ENCODE measurements around the gene AP5M1.
"Not testable (repeated sequence)": the region's sequence is repeated elsewhere in the genome, so short reads cannot be mapped to it uniquely, and the experiment has no call there.

Gene AP5M1, protein sequence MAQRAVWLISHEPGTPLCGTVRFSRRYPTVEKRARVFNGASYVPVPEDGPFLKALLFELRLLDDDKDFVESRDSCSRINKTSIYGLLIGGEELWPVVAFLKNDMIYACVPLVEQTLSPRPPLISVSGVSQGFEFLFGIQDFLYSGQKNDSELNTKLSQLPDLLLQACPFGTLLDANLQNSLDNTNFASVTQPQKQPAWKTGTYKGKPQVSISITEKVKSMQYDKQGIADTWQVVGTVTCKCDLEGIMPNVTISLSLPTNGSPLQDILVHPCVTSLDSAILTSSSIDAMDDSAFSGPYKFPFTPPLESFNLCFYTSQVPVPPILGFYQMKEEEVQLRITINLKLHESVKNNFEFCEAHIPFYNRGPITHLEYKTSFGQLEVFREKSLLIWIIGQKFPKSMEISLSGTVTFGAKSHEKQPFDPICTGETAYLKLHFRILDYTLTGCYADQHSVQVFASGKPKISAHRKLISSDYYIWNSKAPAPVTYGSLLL

DNA sequence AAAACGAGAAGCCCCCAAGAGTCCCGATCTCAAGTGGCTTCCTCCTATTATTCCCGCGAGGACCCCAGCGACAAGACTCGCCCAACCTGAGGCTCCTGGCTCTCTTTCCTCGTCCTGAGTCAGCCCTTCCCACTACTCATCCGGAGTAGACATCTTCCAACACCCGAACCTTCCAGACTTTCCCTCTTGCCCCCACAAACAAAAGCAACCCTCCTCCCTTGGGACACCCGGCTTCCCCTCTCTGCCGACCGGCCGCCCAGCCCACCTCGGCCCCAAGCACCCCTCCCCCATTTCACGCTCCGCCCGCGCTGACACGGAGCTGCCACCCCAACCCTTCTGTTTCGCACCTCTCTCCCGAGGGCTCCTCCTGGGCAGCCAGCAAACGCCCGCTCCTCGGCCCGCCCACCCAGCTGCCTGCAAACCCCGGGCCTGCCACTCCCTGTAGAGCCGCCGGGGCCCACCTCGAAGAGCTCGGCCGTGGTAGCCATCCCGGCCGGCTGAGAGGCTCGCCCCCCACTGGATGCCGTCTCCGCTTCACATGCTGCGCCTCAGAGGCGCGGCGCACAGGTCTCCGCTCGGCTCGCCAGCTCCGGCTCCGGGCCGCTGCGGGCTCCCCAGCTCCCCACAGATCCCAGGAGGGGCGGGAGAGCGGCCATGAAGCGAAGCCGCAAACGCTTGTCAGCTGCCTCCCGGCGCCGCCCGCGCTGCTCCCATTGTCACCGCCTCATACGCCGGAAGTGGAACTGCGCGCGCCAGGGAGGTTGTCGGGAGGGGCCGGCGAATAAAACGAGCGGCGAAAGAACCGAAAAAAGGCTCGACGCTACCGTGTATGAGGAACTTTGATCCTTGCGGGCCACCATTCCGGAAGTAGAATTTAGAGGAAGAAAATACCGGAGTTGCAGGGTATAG is at the start of gene AP5M1, which contains the start of gene EXOC5:
Gene AP5M1 (plus strand): TSS at position 811 of the 909 bp plus-strand sequence. CDS start 344 bp downstream, outside the sequence.
Gene EXOC5 (minus strand): TSS at position 745 of the 909 bp plus-strand sequence. CDS start 257 bp downstream, at position 488.
- peak; percentile 95 for DNase-seq

DNA sequence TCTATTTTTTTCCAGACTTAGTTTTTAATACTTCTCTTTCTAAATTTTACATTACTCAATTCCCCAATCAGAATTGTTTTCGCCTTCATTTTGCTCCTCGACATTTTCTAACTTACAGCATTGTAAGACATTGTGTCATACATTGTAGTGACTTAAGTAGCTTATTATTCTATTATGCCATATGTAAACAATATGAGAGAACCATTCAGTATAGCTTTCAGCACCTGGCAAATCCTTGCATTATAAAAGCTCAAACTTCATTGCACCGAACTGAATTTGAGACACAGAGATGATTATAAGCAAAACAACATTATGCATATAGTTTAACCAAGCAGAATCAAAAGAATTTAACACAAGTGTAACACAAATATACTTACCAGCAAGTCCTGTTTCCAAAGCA is 46.8 kb upstream of the AP5M1 start:
- no peak for DNase-seq

DNA sequence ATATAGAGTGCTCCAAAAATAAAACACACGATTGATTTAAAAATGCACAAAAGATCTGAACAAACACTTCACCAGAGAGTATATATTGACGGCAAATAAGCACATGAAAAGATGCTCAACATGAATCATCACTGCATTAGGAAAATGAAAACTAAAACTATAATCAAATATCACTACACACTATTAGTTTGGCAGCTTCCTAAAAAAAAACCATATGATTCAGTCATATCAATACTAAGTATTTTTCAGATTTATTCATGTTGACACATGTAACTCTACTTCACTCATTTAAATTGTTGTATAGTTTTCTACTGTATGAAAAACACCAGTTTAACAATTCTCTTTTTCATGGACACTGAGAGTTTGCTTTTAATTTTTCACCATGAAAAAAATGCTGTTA is 41.7 kb upstream of the AP5M1 start:
- peak; percentile 2 for DNase-seq

DNA sequence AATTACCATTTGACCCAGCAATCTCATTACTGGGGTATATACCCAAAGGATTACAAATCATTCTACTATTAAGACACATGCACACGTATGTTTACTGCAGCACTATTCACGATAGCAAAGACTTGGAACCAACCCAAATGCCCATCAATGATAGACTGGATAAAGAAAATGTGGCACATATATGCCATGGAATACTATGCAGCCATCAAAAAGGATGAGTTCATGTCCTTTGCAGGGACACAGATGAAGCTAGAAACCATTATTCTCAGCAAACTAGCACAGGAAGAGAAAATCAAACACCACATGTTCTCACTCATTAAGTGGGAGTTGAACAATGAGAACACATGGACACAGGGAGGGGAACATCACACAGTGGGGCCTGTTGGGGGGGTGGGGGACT is 40.5 kb upstream of the AP5M1 start:
- not testable (repeated sequence) for DNase-seq

DNA sequence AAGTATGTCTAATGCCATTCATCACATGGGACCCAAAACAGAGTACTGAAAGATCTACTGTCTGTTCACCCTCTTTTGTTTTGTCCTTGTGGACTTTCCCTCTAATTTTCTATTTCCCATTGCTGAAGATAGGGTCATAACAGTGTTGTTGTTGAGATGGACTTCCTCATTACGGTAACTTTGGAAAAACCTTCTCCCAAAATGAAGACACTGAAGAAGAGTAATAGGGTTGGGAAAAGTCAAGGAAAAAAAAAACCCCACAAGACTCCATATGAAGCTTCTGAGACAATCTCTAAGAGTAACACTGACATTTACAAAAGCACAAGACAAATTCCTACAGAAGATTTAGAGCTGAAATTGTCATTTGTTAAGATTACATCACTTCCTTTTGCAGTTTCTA is 36.8 kb upstream of the AP5M1 start:
- no peak for DNase-seq

DNA sequence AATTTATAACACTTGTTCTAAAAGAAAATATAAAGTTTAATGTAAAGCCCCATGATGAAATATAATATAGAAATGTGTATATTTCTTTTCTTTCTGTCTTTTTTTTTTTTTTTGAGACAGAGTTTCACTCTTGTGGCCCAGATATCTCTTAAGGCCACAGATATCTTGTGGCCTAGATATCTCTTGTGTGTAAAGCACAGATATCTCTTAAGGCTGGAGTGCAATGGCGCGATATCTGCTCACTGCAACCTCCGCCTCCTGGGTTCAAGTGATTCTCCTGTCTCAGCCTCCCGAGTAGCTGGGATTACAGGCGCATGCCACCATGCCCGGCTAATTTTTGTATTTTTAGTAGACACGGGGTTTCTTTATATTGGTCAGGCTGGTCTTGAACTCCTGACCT is 28.7 kb upstream of the AP5M1 start:
- DNase-seq: not testable (repeated sequence)

DNA sequence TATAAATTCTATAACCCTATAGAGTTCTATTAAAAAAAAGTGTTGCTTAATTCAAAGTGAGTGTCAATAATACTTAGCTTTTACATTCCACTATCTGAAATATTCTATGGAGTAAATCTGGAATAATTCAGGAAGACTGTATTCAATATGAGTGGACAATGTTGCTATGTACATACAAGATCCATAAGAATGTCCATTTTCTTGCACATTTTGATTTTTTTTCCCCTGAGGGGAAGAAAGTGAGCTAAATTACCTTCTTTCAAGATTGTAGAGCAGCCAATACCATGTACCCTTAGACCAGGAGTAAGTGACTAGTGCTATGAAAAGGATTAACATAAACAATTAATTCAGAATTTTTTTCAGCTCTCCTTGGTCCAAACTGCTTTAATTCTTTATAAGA is 25.5 kb upstream of the AP5M1 start:
- no peak for DNase-seq

DNA sequence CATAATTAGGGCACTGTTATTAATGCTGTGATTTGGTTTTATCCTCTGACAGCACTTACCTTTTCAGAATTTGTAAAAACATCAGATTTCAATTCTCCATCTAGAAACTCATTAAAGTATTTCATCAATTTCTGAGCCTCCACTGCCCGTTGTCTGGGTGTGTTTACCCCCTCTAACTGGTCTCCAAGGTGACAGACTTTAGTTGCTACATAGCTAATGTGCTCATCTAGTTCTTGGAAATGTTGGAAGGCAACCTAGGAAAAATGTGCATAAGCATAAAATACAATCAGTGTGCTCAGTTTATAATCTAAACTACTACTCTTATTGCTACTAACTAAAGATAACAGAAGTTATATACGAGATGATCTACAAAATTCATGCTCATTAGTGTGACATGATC is 24.7 kb upstream of the AP5M1 start:
- no peak for DNase-seq

DNA sequence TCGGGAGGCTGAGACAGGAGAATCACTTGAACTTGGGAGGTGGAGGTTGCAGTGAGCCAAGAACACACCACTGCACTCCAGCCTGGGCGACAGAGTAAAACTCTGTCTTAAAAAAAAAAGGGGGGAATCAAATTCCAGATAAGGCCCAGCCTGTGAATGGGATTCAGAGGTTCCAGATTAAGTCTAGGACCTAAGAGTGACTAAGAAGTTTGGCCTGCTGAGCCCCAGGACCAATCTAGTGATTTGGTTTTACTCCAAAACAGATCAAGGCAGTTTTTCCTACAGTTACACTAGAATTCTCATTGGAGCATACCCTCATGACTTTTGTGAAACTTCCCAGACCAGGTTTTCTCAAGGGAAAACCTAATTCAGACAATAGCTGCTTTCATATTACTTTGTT is 22.8 kb upstream of the AP5M1 start:
- DNase-seq: no peak

DNA sequence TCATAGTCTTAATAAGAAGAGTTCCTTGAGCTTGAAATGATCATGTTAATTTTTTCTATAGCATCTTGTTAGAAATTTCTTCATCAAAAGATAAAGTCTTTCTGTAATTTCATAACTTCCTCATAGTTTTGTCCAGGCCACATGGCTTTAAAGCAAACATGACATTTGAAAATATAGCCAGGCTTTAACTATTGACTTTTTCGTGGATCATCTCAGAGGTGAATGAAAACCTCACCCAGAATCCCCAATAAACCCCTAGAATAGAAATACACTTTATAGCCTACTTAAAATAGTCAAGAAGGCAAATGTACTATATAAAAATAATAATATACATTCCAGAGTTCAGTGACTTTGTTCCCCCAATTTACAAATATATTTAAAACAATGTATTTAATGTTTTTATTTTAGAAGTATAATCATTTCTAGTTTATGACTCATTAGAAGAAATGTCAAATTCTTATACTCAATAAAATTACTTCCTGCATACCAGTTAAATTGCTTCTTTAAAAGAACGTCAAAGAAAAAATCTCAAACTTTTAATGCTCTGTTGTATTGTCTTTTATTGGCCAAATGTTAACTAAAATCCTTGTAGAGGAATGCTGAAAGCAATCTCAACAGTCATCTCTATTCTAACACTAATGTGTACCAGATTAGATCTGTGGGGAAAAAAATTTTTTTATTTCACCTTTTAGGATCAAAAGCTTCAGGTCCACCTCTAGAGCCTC is 21.7 kb upstream of the AP5M1 start:
- no peak for DNase-seq

DNA sequence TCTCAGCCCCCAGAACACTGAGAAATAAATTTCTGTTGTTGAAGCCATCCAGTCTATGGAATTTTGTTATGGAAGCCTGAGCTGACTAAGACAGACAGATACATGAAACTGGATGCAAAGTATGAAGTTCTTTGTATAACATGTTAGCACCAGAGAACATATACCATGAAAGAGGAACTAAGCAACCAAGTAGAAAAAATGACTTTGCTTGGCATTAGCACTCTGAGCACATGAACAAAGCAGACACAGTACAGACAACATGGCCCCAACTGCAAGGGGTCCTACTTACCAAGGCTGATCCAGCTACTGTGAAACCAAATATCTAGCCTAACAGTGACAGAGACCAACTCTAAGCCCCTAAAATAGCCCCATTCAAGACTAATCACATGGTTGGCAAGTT is 13.9 kb upstream of the AP5M1 start:
- no peak for DNase-seq

DNA sequence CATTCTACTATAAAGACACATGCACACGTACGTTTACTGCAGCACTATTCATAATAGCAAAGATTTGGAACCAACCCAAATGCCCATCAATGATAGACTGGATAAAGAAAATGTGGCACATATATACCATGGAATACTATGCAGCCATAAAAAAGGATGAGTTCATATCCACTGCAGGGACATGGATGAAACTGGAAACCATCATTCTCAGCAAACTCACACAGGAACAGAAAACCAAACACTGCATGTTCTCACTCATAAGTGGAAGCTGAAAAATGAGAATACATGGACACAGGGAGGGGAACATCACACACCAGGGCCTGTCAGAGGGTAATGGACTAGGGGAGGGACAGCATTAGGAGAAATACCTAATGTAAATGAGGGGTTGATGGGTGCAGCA is 10.6 kb upstream of the AP5M1 start:
- not testable (repeated sequence) for DNase-seq

DNA sequence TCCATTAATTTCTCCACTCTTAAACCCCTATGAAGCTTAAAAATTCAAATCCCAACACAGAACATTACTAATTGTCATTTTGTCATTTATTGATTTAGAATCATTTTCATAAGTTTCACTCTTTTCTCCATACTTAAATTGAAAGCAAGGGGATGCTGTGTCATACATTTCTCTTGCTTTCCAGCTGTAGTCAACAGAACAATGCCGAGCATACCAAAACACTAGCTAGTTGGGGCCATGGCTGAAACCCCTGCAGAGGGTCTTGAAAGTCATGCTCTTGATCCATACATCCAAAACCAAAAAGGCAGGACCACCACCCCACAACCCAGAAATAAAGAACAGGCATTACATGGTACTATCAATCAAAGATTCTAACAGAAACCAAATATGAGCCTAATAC is 9.1 kb upstream of the AP5M1 start:
- DNase-seq: no peak

DNA sequence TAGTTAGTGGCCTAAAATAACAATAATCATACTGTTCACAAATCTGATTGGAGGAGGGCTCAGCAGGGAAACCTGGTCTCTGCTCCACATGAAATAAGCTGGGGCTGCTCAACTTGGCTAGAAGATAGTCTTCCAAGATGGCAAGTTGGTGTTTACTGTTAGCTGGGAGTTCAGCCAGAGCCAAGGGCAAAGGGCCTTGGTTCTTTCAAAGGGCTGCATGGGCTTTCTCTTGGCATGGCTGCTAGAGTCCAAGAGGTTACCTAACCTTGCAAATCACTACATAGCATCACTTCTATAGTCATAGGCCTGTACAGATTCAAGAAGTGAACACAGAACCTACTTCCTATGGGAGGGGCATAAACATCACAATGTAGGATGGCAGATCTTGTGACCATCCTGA is 7.2 kb upstream of the AP5M1 start:
- no peak for DNase-seq

DNA sequence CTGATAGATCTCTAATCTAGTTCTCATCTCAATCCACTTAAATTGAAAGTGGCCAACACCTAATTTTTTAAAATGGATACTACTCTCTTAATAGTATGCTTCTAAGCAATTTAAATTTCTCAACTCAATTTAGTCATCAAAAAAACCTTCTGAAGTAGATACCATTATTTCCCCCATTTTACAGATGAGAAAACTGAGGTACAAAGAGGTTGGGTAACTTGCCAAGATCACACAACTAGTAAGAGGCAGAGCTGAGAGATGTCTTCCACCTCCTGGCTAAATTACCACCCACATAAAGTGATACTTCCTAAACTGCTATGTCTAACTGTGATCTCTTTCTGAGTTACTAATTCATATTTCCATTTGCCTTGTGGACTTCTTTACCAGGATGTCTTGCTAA is 6.7 kb upstream of the AP5M1 start:
- DNase-seq: no peak

DNA sequence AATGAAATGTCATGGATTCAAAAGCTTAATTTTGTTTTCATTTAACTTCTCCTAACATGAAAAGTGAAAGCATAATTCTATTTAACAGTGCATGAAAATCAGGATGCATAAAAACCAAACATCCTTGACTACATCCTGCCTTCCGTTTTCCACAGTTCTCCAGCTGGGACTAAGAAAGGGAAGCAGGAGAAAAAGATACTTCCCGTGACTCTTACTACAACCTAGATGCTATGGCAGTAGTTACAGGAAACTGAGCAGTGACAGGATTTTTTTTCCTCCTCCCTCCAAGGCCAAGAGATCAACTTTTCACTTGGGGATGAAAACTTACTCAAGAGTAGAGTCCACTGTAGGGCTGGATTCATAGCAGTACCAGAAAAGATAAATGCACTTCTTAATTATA is 2.7 kb upstream of the AP5M1 start:
- no peak for DNase-seq

DNA sequence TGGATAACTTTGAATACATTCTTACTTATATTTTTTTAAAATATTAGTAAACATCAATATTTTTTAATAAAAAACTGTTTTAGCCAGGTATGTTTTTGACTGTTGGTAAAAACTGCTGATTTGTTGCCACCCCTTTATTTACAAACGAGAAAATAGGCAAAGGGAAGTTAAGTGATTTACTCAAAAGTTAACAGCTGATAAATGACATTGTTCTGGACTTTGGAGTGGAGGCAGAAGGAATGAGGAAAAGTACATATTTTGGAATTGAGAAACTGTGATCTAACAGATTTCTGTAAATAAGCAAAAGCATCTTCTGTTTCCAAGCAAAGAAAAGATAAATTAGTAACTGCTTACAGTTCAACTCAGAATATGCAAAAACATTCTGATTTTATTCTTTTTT is 4.5 kb downstream of the AP5M1 start:
- DNase-seq: no peak

DNA sequence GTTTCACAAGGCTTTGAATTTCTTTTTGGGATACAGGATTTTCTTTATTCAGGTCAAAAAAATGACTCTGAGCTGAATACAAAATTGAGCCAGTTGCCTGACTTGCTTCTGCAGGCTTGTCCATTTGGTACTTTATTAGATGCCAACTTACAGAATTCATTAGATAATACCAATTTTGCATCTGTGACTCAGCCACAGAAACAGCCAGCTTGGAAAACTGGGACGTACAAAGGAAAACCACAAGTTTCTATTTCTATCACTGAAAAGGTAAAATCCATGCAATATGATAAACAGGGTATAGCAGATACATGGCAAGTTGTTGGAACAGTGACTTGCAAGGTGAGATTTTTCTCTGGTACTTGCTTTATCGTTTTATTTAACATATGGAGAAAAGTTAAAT is 5.8 kb downstream of the AP5M1 start:
- no peak for DNase-seq

DNA sequence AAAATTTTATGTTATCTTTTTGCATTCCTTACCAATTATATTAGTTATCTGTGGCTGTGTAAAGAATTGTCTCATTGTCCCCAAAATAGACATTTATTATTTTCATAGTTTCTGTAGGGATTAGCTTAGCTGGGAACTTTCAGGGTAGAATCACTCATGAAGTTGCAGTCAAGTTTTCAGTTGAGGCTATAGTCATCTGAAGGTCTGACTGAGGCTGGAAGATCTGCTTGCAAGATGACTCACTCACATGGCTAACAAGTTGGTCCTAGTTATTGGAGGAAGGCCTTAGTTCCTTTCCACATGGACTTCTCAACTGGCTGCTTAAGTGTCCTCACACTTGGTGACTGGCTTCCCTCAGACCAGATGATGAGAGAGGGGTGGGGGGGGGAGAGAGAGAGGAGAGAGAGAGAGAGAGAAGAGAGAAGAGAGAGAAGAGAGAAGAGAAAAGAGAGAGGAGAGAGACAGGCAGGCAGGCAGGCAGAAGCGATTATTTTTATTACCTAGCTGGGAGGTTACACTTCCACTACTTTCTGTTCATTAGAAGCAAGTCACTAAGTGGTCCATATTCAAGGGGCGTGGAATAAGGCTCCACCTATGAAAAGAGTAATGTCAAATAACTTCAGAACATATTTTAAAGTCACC is 6.4 kb downstream of the AP5M1 start:
- no peak for DNase-seq

DNA sequence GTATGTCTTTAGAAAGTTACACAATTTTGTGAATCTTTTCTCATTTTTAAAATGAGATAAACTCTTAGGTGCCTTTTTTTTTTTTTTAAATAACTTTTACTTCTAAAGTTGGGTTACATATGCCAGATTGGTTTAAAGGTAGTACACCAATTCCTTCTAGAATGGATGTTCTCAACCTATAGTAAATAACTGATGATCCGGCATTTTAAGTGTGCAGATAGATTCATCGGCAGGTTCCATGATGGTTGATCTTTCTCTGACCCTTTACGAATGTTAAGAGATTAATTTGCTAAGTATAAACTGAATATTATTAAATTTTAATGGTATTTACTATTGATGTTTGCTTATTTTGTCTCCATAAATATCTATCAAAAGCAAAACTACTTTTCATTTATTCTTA is 8.3 kb downstream of the AP5M1 start:
- no peak for DNase-seq

DNA sequence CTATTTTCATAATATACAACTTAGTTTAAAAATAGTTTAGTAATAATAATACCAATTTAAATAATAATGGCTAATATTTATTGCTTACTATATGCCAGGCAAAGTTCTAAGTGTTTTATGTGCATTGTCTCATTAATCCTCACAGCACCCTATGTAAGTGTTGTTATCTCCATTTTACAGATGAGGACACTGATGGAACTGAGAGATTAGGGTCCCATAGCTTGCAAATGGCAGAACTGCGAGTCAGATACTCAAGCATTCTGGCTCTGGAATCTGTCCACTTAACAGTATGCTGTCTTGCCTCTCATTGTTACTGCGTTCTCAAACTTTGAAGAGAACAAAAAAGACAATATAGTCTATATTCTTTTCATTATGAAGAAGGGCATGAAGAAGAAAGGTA is 19.0 kb downstream of the AP5M1 start:
- no peak for DNase-seq

DNA sequence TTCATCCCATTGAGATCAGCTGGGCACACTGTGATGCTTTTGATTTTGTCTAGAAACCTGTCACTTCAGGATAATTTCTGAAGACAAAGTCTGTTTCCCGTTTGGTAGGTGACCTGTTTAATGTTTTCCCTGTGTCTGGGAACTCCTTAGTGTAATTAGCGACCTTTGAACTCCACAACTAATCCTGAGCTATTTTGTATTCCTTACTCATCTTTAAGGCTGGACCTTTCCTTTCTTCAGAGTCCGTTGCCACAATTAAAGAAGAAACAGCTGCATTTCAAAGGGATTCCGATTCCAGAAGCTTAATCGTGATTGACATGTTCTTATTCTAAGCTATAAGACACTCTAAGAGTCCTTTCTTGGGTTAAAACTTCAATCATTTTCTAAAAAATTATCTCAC is 22.0 kb downstream of the AP5M1 start:
- DNase-seq: no peak
